GM18511 (cell line): ENCODE data around the gene ELP4.
"Not testable (repeated sequence)": the region's sequence is repeated elsewhere in the genome, so short reads cannot be mapped to it uniquely, and the experiment has no call there.

Experiments used
- ATAC-seq: cut with Tn5 transposase; IDR thresholded peaks from one replicate; pipeline ENCODE4 v1.9.1; 2021; ENCODE audit warnings: mild to moderate bottlenecking, moderate library complexity; ENCODE audit not compliant: unreplicated experiment

The ELP4 gene

DNA sequence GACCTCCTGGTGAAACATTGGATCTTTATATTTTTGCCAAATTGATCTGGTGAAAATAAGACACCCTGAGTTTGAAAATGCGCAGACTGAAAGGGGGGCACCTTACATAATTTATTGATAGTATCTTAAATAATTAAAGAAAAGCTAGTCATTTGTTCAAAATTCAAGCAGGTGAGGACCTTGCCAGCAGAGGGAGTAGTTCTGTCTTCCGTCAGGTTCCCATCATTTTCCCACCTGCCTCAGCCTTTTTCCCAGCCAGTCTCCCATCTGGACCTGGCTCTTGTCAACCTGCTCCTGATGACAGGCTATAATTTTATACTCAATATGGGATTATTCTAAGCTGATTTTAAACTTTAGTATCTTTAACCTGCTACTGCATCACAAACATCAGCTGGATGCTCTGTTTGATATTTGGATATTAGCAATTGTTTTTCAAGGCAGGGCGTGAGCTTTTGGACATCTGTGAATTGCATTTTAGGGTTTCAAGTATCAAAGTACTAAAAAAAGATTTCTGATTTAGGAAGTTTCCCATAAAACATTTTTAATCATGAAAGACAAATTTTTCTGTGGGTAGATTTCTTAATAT, 132.0 kb downstream of the ELP4 start:
- ATAC-seq: no peak

GRCh38 chr11:31643857-31644256, 134.3 kb downstream of the ELP4 start:
- no peak for ATAC-seq

DNA sequence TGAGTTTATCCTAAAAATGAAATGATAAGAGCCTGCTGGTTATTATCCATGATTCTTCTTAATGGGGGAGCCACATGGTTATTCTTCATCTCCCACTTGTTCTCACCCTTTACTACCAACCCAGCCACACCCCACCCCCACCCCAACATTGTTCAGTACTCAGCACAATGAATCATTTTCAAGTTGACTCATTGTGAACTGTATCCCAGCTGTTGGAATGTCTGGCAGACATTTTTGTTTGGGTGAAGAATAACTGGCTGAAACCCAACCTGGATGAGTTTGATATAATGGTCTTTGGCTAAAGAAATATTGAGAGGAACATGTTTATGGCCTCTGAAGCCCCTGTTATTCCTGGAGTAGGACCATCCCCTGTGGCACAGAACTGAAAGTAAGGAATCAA, 136.2 kb downstream of the ELP4 start:
- ATAC-seq: no peak

GRCh38 chr11:31646216-31646615, 136.6 kb downstream of the ELP4 start:
- no peak for ATAC-seq

DNA sequence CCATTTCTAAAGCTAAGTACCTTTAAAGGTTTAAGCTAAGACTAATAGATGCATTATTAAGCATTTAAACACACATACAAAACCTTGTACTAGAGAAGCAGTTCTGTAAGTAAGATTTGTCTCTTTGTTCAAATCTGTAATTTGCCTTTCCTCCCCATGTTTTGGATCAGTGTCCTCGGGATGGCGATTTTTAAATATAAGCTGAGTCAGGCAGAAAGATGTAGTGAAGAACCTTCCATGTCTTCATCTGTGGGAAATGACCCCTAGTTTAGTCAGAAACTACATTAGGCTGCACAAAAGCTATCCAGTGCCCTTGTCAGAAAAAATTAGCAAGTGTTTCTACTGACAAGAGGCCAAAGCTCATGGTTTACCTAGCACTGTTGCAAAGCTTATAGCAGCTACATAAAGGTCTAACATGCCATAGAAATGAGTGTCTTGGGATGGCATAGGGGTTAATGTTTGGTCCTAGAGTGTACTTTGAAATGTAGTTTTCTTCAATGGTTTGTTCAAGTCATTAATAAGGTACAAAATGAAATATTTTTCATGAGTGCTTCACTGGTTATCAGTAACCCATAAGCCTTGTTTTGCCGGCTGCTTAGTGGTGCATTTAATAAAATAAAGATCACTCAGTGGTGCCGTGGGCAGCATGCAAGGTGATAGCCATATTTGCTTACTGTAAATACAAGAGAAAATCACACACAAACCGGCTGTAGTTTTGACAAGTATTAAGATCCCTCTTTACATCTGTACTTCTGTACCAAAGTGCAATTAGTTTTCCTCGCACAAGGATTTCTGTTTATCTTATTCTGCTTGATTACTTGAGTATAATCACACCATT, 139.8 kb downstream of the ELP4 start:
- ATAC-seq: no peak

- ATAC-seq: peak; percentile 46
Observed at GRCh38 chr11:31651208-31651607, 141.6 kb downstream of the ELP4 start.

DNA sequence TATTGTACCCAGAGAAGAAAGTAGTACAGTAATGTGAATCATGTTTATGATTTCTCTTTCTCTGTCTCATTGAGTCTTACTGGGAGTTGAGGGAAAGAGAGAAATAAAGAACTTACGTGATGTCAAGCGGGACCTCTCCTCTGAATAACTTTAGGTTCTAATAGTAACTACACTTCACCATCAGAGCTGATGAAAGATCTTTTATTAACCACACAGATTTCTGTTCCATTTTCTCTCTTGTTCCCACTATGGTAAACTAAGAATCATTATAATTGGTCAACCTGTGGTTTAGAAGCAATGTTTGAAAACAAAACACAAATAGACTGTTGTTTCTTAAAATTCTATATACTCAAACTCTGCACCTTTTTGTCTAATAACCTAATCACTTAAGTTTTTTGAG, 142.3 kb downstream of the ELP4 start:
- peak; percentile 73 for ATAC-seq

- peak; percentile 73 for ATAC-seq
Observed at GRCh38 chr11:31652528-31652927, 143.0 kb downstream of the ELP4 start.

GRCh38 chr11:31655483-31655882, 145.9 kb downstream of the ELP4 start:
- ATAC-seq: no peak

- no peak for ATAC-seq
Observed at GRCh38 chr11:31656051-31656450, 146.5 kb downstream of the ELP4 start.

DNA sequence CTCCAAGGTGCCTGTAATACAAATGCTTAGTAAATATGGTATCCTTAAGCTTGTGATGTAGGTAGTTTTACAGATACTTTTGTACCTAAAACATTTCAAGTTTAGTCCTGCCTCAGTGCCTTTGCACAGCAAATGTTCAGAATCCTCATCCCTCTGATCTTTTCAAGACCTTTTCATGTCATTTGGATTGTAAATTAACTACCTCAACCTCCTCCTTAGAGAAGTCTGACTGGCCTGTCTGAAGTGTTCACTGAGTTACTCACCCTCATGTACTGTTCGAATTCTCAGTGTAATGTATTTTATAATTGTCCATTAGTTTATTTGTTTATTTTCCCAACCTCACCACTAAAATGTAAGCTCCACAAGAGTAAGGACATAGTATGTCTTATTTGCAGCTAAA, 147.5 kb downstream of the ELP4 start:
- ATAC-seq: no peak

- no peak for ATAC-seq
Observed at GRCh38 chr11:31664129-31664528, 154.6 kb downstream of the ELP4 start.

GRCh38 chr11:31664954-31665353, 155.4 kb downstream of the ELP4 start:
- ATAC-seq: no peak

- ATAC-seq: no peak
Observed at GRCh38 chr11:31671681-31672080, 162.1 kb downstream of the ELP4 start.

GRCh38 chr11:31673108-31673507, 163.5 kb downstream of the ELP4 start:
- ATAC-seq: not testable (repeated sequence)

DNA sequence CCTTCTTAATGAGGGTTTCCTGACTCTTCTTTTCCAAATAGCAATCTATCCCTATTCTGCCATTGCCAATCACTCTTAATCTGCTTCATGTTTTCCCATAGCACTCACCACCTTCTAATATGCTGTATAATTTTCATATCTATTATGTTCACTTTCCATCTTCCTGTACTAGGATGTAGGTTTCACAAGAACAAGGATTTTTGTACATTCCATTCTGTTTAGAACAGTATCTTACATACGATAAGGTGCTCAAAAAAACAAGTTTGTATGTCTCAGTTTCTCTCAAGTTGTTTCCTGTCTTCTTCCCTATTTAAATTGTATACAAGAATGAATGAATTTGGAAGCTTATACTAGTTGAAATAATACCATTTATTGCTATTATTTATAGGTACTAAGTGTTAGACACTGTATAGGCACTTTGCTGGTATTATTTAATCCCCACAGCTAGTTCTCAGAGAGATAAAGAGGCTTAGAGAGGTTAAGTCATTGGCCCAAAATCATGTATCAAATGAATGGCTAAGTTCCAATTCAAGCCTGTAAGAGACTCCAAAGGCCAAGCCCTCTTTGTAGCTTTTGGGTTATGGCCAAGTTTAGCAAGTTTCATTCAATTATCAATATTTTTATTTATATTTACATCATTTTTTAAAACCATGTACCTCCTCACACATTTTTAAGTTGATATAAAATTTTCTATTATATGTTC, 166.9 kb downstream of the ELP4 start:
- ATAC-seq: no peak

DNA sequence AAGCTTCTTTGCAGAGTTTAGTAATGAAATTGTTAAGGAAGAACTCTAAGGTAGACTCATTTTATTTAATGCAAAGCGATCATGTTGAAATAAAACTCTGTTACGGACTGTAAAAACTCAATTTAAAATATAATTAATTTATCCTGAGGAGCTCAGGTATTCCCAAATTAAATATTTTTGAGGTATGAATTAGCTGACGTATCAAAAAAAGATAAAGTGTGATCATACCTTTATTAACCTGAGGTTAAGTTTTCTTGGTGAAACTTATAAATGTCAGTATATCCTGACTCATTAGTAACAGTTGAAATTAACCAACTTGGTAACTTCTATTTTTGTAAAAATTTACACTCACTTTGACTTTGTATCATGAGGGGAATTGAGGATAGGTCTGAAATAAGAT, 171.2 kb downstream of the ELP4 start:
- ATAC-seq: no peak

GRCh38 chr11:31687256-31687655, 177.7 kb downstream of the ELP4 start:
- no peak for ATAC-seq

- no peak for ATAC-seq
Observed at GRCh38 chr11:31687861-31688260, 178.3 kb downstream of the ELP4 start.

GRCh38 chr11:31689559-31689958, 180.0 kb downstream of the ELP4 start:
- ATAC-seq: no peak

- no peak for ATAC-seq
Observed at GRCh38 chr11:31690041-31690440, 180.5 kb downstream of the ELP4 start.

- no peak for ATAC-seq
Observed at GRCh38 chr11:31690516-31690915, 180.9 kb downstream of the ELP4 start.
